Activated CD4-positive, alpha-beta T cell treated with anti-CD3 and anti-CD28 coated beads, Interleukin-2, Interleukin-4, amounts not matched to agents 100 ng/mL and 50 ng/mL, durations not matched to agents 16 hours and 8 hours (primary cell): ENCODE data around the gene ZNF629.

Source experiments
- DNase-seq: peaks from one replicate; pipeline ENCODE4 v3.0.0-alpha.2; 2020; ENCODE audit warnings: low spot score

The ZNF629 gene

DNA sequence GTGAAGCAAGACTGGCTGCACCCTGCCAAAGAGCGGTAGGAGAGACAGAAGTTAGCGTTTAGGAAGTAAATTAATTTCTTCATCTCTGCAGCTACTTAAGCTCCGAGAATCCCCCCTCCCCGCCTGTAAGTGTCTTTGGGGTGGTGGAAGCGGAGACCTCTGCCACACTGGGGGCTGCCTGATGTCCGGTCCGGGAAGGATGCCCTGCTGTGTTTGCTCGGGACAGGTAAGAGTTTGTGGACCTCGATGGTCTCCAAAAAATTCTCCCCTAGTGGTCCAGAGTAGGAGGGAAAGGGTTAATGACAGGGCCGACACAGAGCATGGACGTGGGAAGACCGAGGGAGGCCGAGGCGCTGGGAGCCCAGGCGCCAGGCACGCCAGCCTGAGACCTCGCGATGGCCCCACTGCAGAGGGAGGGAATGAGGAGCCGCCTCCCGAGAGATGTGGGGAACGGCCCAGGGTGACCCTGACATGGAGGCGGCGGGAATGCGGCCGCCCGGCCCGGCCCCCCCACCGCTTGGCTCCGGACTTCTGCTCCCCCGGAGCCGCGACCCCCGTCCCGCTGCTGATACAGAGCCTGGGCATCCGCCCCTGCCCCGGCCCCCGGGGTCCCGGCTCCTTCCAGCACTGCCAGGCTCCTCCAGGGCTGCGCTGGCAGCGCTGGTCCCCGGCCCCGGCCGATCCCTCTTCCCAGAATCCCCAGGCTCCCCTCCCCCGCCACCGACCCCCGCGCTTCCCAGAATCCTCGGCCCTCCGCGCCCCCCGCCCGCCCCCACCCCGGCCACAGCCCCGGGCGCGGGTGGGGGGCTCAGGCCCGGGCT lies 680 bp downstream of the ZNF629 start:
- no peak for DNase-seq

DNA sequence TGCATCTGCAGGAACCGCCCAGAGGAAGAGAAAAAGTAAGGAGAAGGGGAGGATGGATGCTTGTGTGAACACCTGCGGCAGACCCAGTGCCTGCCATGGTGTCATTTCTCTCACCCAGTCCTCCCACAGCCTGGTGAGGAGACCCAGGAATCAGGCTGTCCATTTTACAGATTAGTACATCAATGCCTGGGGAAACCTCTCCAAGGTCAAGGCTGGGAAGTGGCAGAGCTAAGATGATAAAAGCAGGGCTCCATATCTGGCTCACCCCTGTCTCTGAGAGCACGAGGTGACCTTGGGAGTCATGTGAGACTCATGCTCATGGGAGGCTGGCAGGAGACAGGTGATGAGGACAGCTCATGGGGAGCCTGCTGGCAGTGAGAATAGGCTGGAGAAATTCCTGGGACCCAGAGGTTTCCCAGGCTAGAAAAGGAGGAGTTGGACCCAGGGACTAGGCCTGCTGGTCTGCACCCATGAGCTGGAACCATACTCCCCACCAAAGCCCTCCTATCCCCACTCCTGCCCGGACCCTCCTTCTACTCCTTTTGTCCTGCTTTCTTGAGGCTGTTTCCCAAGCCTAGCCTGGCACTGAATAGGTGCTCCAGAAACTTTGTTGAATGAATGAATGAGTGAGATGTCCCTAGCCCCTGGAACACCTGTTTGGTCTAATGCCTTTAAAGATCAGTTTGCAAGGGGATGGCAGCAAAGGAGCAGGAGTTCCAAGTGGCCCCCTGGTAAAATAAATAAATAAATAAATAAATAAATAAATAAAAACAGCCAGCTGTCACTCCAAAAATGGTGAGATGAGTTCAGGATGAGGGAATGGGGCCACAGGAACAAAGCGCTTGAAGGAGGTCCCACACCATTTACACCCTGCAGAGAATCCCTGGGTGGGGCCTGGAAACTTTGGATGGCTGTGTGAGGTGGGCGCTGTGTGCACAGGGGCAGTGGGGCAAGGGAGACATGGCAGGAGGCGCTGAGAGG lies 1.6 kb downstream of the ZNF629 start:
- DNase-seq: no peak

DNA sequence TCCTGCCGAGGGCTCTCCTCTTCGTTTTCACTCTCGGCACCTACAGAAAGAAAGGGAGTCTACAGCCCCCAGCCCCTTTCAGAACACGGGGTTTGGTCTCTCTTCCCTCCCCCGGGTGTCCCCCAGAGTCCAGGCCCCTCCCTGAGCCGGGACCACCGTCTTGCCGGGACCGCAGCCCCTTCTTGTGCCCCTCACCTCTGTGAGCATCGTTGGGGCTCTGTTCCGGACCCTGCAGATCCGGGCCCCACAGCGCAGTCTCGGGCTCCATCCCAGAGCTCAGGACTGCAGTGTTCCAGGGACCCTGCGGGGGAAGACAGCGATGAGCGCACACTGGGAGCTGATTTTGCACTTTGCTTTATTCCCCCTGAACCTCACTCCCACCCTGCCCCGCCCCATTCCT lies 2.8 kb downstream of the ZNF629 start:
- no peak for DNase-seq

DNA sequence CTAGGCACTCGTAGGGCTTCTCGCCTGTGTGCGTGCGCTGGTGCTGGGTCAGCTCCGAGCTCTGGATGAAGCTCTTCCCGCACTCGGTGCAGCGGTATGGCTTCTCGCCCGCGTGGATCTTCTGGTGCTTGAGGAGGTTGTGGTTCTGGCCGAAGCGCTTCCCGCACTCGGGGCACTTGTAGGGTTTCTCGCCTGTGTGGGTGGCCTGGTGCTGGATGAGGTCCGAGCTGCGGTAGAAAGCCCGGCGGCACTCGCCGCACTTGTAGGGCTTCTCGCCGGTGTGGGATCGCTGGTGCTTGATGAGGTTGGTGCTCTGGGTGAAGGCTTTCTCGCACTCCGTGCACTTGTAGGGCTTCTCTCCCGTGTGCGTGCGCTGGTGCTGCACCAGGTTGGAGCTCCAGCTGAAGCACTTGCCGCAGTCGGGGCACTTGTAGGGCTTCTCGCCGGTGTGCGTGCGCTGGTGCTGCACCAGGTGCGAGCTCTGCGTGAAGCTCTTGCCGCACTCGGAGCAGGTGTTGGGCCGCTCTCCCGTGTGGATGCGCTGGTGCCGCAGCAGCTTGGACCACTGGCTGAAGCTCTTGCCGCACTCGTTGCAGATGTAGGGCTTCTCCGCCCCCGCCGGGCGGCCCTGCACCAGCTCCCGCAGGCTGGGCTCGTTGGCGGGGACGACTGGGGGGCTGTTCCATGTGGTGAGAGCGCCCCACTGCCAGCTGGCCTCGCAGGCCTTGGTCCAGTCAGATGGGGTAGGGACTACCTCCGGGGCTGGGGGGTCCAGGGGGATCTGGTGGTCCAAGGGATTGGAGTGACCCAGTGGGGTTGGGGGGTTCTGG lies 3.5 kb downstream of the ZNF629 start:
- no peak for DNase-seq

DNA sequence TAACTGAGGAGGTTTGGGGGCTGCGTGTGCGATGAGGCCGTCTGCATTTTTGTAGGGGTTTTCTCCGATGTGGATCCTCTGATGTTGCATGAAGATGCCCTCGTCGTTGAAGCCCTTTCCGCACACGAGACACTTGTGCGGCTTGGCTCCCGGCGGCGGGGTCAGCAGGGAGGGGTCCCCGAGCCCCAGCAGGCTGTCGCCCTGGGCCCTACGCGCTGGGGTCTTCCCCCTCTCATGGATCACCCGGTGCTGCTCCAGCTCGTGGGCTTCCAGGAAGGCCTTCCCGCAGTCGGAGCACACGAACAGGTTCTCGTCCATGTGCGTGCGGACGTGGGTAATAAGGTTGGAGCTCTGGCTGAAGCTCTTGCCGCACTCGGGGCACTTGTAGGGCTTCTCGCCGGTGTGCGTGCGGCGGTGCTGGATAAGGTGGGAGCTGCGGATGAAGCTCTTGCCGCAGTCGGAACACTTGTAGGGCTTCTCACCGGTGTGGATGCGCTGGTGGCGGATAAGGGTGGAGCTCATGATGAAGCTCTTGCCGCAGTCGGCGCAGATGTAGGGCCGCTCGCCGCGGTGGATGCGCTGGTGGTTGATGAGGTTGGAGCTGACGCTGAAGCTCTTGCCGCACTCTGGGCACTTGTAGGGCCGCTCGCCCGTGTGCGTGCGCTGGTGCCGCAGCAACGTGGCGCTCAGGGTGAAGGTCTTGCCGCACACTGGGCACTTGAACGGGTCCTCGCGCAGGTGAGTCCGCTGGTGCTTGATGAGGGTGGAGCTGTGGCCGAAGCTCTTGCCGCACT lies 4.3 kb downstream of the ZNF629 start:
- no peak for DNase-seq

DNA sequence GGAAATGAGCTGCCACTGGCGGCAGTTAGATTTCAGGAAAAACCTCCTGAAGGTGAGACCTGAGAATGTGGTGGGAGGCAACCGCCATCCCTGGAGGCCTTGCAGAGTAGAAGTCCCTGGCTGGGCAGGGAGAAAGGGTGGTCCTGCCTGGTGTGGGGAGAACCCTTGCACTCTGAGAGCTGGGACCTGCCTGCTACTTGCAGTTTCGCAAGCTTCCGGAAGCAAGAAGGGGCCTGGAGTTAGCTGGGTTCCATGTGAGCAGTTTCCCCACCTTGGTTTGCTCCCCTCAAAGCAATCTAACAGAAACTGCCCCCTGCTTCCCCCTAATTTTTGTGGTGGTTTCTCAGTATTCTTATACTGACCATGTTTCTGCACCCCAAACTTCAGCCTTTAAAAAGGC lies 6.5 kb downstream of the ZNF629 start:
- DNase-seq: no peak

DNA sequence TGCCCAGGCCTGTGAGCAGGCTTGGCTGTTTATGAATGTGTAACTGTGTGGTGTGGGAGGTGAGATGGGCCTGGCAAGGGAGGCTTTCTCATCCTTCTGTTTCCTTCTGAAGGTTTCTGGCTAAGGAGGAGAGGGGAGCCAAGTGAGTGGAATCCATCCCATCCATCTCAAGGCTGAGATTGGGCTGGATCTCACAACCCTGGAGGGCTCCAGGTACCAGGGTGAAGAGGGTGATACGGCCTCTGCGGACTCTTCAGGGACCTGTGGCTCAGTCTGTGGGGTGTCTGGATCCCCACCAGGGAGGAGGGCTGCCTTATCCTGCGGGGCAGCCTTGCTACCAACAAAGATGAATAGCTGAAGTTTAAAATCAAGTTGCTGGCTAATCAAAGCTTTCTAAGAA lies 7.0 kb downstream of the ZNF629 start:
- DNase-seq: no peak

DNA sequence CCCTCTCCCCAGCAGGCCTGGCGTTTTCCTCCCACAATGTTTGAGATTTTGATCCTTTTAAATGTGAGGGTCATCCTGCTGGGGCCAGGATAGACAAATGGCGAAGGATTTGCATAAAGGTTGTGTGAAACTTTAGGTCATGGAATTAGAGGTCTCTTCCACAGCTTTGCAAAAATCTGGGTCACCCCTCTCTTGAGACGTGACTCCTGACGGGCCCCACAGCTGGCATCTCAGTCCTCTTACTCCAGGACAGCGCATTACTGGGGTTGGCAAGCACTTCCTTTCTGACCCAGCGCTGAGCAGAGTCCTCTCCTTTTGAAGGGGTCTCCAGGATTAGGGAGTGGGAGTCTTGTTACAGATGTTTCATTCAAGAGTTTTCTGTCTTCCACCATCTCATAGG lies 7.4 kb downstream of the ZNF629 start:
- DNase-seq: no peak

DNA sequence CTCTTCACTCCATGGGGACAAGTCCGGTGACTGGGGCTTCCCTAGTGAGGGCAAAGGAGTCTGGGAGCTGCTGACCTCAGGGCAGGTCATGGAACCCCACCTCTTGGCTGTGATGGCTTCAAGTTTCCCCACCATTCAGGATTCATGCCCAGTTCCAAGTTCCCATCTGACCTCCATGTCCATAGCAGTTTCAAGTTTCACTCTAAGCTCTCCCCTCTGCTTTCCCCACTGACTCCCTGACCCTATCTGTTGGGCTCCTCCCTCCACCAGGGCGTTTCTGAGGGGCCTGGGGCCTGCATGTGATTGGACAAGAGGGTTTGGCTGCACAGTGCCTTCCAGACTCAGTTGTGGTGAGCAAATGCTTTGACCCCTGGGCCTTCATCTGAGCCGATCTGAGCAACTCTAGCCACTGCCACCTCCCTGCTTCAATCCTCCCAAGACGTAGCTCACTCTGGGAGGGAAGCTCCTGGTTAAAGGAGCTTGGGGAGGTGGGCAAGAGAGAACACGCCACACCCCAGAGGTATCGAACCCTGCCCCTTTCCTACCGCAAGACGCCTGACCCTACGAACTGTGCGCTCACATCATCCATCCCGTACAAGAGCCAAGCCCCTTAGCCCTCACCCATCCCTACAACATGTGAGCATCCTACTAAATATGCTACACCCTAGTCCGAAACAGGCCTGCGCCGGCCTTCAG lies 8.3 kb downstream of the ZNF629 start:
- DNase-seq: no peak

DNA sequence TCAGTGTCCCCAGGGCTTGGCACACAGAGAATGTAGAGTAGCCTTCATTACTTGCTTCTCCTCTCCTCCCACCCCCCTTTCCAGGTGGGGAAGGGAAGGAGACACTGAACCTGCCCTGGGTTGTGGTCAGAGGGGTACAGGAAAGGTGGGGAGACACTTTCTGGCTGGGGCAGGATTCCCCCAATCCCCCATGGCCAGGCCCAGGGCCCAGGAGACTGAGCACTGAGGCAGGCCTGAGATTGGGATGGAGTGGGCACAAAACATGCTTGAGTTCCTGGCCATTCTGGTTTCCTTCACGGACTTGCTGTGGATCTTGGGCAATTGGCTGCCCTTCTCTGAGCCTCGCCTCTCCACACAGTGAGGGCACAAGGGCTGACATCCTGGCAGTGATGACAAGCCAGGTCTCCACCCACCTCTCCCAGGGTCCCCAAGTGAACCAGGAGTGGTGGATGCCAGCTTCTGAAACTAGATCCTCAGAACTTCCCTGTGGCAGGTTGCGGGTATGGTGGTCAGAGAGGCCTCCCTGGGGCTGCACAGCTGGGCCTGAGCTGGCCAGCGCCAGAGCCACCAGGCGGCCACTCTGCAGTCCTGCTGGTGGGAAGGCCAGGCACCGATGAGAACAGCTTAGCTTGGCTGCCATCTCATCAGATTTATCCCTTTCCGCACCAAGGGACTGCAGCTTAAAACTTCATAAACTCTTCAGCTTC lies 9.3 kb downstream of the ZNF629 start:
- no peak for DNase-seq

DNA sequence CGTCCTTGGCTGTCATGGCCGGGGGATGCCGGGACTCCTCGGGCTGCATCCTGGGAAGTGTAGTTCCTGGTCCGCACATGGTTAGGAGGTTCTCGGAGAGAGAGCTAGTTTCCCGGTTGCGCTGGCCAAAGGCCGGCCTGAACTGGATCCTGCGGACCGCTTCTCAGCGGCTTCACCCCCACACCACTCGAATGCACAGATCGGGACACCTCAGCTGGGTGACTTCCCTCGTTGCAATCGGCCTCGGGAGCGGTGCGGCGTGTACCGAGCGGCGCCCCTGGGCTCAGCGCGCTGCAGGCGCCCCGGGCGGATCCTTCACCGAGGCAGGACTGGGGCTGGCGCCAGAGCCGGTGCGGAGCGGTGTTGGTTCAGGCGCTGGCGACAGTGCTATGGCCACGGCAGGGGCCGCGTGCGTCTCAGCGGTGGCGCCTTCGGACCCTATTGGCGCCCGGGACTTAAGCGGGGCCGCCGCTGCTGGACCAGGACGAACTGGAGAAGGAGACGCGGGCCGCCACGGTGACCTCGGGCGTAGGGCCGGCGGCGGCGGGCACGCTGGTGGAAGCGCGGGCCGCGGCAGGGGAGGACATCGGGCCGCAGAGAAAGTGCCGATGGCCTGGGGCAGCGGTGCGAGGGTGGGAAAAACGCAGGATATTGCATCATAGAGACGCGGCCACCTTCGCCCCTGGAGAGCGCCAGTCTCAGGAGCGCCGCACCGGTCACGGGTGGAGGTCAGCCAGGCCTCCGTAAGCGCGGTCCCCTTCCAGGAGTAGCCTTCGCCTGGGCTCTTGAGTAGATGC lies 11.4 kb downstream of the ZNF629 start:
- peak; percentile 79 for DNase-seq

DNA sequence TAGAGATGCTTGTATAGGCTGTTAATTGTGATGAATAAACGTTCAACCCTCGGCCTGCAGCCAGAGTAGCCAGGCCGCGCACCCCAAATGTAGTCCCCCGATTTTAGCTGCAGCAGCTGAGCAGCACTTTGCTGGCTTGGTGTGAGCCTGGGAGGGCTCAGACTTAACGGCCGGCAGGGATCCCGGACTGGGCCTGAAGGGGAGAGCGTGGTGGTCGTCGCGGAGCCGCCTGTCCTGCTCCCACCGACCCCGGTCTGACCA lies 11.9 kb downstream of the ZNF629 start:
- DNase-seq: no peak

DNA sequence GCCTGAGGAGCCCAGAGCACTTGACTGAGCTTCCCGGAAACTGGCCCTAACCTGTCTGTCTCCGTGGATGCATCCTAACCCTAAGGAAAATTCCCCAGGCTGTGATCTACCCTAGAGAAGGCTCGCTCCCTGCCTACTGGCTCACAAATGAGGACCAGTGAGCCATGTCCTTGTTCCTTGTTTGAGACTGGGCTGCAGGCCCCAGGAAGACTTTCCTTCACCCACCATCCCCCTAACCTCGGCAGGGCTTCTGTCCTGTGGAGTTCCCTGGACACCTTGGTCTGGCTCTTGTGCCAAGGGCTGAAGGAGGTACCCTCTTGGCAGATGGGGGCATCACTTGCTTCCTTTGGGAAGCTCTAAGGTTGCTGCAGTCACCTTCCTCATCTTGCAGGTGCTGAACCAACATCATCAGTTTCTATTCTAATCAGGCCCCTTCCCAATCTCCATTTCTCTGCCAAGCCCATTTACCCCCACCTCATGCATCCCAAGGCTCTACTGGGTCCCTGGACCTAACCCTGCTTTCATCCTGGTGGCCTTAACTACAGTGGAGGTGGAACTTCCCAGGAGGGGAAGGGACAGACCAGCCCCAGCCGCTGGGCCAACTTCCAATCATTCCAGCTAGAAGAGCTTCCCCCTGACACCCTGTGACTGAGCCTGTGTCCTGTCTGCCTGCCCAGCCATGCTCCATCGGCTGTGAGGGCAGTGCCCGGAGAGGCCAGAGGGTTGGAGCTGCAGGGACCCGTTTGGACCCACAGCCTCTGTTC lies 12.5 kb downstream of the ZNF629 start:
- no peak for DNase-seq

DNA sequence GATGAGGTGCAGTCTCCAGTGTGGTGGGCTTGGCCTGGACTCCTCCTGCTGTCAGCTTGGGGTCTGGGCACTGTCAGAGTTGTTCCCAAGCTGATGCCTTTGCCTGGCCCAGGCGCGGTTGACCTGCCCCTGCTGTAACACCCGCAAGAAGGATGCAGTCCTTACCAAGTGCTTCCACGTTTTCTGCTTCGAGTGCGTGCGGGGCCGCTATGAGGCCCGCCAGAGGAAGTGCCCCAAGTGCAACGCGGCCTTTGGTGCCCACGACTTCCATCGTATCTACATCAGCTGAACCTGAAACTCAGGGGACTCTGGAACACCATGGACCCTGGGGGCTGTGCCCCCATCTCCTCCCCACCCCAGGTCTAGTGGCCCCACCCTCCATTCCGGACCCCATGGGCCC lies 13.2 kb downstream of the ZNF629 start:
- no peak for DNase-seq

DNA sequence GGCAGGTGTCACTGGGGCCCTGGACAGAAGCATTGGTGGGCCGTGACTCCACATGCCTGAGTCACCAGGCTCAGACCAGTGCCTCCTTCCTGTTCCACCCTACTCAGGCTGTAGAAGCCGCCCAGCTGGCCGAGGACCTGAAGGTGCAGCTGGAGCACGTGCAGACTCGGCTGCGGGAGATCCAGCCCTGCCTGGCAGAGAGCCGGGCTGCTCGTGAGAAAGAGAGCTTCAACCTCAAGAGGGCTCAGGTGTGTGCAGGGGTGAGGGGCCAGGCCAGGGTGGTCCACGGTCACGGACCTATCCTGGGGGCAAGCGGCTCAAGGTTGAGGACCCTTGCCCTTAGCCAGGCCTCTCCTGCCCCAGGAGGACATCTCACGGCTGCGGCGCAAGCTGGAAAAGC lies 15.3 kb downstream of the ZNF629 start:
- DNase-seq: no peak

DNA sequence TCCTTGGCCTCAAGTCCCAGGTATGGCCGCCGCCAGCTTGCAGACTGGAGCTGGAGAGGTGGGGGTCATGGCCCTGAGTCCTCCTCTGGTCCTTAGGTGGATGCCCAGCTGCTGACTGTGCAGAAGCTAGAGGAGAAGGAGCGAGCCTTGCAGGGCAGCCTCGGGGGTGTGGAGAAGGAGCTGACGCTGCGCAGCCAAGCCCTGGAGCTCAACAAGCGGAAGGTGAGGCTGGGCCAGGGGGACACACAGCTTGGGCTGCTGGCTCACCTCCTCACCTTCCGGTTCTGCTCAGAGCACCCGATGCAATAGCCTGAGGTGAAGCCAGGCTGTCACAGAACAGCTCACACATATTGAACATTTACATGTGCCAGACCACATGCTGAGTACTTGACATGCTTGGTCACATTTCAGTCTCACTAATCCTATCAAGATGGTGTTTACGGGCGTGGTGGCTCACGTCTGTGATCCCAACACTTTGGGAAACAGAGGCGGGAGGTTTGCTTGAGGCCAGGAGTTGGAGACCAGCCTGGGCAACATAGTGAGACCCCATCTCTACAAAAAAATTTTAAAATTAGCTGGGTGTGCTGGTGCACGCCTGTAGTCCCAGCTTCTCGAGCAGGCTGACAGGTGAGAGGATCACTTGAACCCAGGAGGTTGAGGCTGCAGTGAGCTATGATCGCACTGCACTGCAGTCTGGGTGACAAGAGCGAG lies 17.5 kb downstream of the ZNF629 start:
- DNase-seq: no peak

DNA sequence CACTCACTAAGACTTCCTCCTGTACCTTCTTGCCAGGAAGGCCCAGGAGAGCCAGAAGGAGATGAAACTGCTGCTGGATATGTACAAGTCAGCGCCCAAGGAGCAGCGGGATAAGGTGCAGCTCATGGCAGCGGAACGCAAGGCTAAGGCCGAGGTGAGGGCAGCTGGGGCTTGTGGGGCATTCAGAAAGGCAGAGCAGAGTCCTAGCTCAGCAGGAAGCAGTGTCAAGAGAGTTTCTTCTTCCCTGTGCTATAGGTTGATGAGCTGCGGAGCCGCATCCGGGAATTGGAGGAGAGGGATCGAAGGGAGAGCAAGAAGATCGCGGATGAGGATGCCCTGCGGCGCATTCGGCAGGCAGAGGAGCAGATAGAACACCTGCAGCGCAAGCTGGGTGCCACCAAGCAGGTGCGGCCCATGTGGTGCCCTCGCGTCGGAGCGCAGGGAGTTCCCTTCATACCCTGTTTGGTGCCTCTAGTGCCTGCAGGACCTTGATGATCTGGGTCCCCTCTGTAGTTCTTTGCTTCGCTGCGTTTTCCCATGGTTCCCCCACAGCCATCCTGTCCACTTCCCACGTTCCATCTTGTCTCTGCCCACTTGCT lies 18.3 kb downstream of the ZNF629 start:
- DNase-seq: no peak
